H4 (cell line): ENCODE data around the gene IMPG1. TPM values are rescaled to one million over a fixed set of nuclear protein-coding genes. Genes with fewer than 3 reads are reported as not detected.
"Not testable (repeated sequence)": the region's sequence is repeated elsewhere in the genome, so short reads cannot be mapped to it uniquely, and the experiment has no call there.

Source experiments
- DNase-seq: peaks from one replicate; pipeline ENCODE4 v3.0.0-alpha.2; 2015; ENCODE audit warnings: low spot score
- total RNA-seq: library from RNA; depleted of rRNA; stranded (reverse); fragments of >200 nt; shearing (Covaris generic); gene quantifications from 2 replicates; pipeline ENCODE4 v1.2.3, GENCODE V29; 2014

The IMPG1 gene
- total RNA-seq, 1 experiment from 2014 or later: 0.14 TPM

DNA sequence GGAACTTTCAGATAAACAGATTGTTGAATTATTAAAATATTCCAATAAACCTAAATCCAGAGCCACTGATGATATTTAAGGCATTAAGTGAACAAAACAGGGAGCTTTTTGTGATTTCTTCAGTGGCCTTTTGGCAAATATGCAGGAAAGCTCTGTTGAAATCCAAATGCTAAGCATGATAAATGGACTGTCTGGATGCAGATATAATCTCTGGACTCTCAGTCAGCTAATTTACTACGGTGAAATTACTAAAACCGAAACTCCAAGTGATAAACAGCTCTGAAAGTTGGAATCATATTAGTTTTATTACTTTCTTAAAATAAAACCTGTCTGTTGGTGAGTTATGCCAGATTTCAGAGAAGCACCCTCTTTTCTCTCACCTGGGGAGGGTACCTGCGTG is 120.3 kb downstream of the IMPG1 start:
- no peak for DNase-seq

DNA sequence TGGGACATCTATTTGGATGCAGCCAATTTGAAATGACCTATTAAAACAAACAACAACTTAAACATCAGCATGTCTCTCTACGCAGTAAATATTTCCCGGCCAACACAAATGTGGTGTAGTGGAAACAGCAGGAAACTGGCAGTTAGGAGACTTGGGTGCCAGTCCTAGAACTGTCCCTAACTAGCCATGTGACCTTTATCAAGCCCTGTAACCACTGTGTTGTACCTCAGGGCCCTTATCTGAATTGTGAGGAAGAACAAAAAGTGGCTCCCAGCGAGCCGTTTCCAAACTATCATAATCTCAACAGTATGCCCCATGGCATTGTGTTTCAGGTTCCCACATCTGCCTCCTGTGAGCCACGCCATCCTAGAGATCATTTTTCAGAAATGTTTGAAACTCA is 124.5 kb downstream of the IMPG1 start:
- no peak for DNase-seq

DNA sequence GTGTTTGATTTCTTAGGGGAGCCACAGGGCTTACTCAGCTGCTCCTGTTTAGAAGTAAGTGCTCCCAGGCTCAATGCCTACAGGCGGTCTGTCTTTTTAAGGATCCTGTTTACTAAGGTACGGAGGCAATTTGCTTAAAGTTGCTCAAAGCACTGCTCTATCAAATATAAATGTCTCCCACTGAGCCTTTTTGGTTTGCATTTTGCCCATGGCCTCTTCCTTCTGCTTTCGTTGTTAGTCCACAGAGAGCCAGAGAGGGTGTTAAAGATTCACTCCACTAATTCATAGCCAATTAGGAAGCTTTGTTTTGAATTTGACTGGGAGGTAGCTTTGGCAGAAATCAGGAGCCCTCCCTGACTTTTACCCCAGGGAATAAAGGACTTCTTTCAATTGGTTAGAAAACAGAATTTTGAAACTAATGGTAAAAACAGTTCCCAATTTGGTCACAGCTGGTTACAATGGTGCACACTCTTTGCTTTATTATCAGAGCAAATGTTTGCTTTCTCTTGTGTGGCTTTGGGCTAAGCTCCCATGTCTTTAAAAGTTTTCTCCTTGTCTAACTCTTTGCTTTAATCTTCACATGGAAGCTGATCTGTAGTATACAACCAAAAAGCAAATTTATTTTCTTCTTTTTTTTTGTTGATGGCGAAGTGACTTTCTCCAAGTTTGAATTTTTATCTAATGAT is 126.2 kb downstream of the IMPG1 start:
- DNase-seq: no peak

DNA sequence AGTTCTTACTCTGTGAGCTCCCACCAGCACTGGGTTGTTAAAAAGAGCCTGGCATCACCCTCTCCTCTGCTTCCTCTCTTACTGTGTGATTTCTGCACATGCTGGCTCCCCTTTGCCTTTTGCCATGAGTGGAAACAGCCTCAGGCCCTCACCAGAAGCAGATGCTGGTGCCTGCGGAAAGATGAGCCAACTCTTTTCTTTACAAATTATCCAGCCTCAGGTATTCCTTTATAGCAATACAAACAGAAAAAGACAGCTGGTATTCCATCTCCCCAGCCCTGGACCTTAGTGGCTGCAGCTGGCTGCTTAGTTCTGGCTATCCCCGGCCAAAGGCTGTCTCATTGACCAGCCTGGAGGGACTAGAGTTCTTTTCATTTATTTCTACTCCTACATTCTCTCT is 129.1 kb downstream of the IMPG1 start:
- no peak for DNase-seq

DNA sequence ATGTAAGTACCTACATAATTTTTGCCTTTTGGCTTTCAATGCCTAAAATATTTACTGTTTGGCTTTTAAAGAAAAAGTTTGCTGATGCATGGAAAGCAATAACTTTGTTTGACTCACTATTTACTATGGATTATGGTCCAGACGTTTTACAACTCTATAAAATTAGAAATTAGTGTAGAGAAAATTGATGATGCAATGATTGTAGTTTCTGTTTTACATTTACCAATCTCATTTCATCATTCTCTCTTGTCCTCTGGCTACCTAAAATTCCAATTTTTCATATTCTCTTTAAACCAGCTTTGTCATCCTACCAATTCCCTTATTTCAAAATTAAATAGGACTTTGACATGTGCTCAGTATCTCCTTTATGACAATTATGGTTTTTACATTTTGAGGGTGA is 131.0 kb downstream of the IMPG1 start:
- DNase-seq: no peak

DNA sequence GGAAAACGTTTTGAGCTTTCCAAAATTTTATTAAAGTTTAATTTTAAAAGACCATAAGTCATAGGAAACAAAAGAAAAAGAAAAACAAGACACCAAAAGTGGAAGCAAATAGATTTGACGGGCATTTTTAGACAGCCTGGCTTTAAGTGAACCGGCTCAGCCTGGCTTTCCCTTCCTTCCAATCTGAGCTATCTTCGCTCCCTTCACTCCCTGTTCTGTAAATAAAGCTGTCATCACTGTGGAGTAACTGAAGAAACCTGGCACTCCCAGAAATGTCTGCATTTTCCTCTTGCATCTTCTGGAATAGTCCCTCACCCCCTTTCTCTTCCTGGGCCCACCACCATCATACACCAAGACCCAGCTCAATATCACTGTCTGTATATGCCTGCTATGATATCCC is 131.9 kb downstream of the IMPG1 start:
- no peak for DNase-seq

DNA sequence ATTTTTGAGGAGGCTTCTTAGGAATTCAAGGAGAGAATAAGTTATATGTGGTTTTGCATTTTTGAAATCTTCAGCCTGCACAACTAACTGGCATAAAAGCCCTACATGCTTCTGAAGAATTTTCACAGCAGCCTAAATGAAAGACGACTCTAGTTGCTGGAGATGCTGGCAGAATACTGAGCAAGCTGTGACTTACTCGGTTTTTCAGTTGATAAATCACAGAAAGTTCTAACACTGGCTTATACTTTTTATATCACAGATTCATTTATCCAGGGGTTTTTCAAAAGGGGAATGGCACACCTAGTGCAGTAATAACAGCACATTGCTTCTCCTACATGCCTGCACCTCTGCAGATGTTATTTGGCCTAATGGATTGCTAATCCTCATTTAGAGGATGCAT is 134.6 kb downstream of the IMPG1 start:
- no peak for DNase-seq

DNA sequence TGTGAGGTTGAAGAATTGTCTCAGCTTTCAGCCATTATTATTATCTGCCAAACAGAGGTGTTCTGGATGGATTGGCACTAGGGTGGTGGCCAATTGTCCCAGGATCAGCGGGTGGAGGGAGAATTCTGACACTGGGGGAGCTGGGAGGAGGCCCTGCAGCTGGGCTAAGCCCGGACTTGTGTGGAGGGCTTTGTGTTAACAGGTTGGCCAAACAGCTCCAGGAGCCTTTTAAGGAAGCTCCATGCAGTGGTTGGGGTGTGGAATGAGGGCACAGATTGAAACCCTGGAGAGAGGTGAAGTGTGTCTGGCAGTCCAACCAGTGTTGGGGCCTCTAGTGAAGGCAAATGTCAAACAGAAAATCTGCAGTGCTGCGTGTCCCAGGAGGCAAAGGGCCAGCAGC is 135.8 kb downstream of the IMPG1 start:
- no peak for DNase-seq

DNA sequence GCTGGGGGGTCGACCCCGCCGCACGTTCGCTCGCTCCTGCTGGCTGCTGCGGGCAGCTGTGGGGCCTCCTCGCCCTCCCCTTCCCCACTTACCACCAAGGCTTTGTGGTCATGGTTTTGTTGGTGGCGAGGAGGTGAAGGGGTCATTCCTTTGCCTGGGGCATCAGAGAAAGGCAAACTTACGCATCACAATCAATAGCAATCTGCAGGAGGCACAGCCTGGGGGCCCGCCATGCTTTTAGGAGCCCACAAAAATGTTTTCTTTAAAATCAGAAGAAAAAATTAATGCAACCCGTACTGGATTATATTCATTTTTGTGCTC is 137.0 kb downstream of the IMPG1 start:
- no peak for DNase-seq

DNA sequence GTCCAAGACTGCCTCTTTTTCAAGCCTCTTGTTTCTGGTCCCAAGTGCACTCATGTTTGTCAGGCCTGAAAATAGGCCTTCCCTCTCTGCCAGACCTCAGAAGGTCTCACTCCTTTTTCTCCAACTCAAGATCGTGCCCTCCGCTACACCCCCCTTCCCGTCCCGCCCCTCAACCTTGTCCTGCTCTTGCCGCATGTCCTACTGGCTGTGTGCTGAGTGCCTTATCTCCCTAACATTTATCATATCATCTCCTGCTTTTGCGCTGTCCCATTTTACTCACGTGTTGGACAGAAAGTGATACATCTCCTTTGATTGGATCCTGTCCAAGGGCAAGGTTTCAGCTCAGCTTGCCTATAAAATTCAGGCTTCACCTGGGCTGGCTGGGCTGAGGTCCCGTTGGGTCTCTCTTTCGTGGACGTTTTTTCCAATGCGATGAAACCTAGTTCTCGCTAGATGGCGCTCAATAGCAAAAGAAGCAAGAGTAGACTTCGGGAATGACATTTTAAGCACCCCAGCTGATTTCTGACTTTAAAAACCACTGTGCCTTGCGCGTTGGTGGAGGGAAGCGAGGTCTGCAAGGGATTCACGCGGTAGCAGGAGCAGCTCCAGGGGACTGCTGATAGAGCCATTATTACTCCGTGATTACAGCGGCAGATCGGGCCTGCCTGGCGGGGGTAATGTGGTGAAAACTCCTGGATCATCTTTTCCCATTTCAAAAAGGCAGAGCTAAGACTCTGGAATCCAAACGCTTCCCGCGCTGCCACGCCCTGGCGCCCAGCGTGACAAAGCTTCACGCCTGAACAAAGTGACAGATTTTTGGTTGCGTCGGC is 137.6 kb downstream of the IMPG1 start:
- peak; percentile 90 for DNase-seq

DNA sequence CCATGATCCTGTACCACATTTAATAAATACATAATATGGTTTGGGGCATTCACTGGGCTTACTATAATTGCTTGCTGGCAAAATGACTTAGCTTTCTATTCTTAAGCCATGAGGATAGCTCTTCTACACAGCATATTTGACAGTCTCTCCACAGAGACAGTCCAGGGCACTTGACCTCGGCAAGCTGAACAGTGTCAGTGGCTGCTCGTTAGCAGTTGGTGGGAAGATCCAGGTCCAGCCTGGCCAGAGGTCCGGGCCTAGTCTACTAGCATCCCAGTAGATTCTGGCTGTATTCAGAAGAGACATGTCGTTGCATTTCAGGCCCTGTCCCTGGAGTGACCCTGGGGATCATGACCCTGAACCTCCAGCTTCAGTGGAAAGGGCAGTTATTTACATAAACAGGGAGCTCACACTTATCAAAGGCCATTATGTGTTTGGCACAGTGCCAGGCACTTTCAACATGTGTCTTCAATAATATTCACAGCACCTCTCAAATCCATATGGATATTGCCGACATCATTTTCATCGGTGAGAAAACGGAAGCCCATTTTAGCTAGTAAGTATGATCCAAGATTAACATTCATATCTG is 139.0 kb downstream of the IMPG1 start:
- DNase-seq: no peak

DNA sequence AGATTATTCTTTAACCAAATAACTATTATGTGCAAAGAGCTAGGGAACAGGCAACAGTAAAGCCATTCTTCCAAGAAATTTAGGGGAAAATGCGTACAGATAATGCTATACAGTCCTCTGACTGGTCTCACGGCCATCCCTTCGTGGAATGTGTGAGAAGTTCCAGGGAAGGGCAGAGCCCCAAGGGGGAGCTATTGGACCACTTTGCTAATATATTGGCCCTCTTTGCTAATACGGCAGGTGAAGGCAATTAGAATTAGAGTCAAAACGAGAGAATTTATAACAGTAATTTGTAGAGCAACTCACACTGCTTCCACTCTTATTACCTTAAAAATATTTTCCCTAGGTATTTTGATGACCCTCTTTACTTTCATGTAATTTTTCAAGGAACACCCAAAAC is 140.4 kb downstream of the IMPG1 start:
- DNase-seq: no peak

DNA sequence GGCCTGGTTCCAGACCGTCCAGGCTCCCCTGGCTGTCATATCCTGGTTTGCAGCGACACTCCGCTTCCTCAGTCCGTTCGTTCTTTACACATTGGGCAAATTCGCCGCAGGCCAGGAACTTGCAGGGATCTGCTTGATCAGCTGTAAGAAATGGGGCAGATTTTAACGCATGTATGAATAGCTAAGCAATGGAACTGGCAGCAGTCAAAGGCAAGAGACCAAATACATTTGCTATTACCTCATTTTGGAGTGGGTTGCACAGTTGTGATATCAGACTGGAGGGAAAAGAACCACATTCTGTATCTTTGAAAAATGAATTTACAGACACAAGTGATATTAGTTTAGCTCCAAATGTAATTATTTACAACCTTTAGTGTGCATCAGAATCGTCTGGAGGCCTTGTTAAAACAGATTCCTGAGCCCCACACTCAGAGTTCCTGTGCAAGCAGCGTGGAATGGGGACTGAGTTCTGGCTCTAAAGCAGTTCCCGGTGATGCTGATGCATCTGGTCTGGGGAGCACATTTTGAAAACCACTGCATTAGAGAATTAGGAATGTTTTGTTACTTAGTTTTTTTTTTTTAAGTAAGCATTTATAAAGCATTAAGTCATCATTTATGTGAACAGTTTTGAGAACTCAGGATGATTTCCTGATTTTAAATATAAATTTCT is 141.3 kb downstream of the IMPG1 start:
- no peak for DNase-seq

DNA sequence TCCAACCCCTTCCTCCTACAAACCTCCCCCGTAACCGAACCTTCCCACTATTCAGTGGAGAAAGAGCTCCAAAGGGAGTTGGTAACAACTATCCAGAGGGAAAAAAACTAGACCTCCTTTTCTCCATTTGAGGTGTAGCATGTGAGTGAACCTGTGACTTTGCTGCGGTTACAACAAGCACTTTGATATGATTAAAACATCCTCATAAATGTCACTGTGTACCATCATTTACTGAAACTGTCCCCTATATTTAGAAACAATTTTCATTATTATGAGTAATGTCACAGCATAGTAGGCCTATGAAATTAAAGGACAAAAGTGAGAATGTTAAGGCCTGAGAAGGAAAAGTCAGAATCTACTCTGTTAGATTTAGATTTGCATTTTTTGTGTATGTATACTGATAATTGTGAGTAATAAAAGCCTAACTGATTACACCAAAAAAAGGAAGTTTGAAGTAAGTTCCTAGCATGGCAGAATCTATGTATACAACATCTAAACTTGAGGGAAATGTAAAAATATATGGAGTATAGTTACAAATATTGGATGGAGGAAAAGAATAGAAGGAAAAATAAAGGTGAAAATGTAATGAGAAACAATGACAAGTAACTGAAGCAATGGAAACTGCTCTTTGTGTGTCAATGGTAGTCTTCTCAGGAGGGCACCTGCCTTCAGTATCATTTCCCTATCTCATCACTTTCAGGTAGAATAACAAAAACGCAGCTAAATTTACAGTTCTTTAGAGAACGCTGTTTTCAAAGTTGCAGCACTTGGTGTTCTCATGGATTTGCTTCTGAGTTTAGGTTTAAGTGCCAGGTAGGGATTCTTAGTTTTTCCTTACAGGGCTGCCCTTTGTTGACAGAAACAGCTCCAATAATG is 145.9 kb downstream of the IMPG1 start:
- no peak for DNase-seq

DNA sequence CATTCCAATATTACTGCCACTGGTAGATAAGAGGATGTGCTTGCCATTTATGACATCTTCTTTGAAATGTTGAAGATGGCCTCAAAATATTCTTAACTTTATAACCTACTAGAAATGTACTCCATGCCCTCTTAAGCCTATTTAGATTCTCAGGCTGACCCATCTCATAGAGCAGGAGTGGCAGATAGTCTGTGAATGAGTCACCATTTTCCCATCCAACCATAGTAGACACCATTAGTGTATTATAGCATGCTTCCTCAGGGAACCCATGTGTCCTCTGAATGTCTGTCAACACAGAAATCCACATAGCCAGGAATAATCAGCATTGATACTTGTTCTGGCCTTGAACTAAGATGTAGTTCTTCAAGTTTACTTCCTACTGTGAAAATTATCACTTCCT is 150.2 kb downstream of the IMPG1 start:
- peak; percentile 29 for DNase-seq

DNA sequence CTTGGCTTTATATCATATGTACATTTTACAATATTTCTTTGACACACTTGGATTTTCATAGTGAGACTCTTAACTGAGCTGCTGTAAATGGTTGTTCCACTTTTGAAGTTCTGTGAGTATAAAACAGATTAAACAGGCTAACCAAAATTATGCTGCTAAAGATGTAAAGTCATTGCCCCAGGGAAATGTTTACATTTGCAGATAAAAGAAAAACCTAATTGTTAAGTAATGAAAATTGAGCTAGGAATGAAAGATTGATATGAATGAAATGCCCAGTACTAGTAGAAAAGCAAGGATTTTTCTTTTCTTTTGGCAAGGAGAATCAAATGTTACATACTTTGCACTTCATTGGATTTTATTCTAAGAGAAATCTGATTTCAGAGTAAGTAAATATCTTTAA is 159.4 kb downstream of the IMPG1 start:
- no peak for DNase-seq

DNA sequence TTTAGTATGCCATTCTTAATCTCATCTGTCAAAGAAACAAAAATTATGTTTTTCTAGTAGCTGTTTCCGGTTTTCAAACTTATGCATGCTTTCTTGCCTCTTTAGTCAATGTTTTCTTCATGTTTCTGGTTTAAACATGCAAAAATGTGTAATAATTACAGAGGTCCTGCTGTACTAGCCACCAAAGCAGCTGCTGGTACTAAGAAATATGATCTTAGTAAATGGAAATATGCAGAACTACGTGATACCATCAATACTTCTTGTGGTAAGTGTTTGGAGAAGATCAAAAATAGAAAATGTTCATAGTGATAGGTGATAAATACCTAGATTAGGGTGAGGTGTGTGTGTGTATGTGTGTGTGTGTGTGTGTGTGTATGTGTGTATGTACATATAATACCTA is 165.0 kb downstream of the IMPG1 start:
- no peak for DNase-seq

DNA sequence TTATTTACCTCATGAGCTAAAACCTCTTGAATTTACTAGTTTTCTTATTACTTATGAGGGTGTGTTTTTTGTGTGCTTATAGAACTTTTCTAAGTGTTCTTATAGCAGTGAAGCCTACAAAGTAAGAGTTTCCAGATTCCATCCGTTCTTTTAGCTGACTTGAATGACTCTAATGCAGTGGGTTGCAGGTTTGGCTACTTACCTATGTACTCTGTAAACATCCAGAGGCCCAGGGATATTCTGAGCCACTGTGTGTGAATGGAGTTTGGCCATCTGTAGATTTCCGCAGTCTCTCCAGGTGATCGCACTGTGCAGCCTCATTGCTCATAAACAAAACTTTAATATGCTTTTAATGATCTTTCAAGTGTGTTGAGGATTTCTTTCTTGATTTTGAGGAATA is 165.6 kb downstream of the IMPG1 start:
- no peak for DNase-seq

DNA sequence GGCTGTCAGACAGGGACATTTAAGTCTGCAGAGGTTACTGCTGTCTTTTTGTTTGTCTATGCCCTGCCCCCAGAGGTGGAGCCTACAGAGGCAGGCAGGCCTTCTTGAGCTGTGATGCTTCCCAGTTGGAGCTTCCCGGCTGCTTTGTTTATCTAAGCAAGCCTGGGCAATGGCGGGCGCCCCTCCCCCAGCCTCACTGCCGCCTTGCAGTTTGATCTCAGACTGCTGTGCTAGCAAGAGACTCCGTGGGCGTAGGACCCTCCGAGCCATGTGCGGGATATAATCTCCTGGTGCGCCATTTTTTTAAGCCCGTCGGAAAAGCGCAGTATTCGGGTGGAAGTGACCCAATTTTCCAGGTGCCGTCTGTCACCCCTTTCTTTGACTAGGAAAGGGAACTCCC is 167.3 kb downstream of the IMPG1 start:
- DNase-seq: not testable (repeated sequence)

DNA sequence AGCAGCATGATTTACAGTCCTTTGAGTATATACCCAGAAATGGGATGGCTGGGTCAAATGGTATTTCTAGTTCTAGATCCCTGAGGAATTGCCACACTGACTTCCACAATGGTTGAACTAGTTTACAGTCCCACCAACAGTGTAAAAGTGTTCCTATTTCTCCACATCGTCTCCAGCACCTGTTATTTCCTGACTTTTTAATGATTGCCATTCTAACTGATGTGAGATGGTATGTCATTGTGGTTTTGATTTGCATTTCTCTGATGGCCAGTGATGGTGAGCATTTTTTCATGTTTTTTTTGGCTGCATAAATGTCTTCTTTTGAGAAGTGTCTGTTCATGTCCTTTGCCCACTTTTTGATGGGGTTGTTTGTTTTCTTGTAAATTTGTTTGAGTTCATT is 172.2 kb downstream of the IMPG1 start:
- DNase-seq: not testable (repeated sequence)

DNA sequence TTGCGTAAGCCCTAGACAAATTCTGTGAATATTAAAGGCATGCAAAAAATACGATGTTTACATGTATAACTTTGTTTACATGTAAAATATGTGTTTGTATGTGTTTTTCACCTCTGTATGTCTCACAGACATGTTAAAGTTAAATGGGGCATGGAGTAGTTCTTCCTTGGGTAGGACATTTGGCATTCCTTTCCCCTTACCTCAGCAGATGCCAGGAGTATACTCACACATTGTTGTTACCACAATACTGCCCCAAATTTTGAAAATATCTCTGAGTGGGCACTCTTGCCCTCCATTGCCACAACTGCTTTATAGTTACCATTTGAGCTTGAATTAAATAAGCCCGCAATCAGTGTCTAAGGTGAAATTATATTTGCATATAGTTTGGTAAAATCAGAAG is 175.9 kb downstream of the IMPG1 start:
- no peak for DNase-seq

DNA sequence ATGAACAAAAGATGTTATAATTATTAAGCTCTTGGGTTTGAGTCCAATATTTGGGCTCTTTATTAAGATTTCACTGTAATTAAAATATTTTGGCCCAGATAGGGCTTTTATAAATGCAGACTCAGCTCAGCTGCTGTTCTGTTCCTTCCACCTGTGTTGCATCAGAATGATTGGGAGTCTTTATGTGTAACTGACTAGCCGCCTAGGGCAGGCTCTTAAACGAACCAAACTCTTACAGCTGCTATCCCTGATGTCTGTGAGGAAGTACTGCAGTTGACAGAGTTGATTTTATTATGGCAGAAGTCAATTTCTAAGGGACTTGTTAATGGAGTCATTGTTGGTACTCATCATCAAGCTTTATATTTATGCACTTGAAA is 178.7 kb downstream of the IMPG1 start:
- no peak for DNase-seq
